Measurements from ENCODE around the gene PNPLA2. TPM values are rescaled to one million over a fixed set of nuclear protein-coding genes. Genes with fewer than 3 reads are reported as not detected.

Gene PNPLA2
- total and polyA plus RNA-seq, 2 donors (not counting 1 experiment from before 2014, with no cell fraction given): 16.2 to 33.9 TPM

DNA sequence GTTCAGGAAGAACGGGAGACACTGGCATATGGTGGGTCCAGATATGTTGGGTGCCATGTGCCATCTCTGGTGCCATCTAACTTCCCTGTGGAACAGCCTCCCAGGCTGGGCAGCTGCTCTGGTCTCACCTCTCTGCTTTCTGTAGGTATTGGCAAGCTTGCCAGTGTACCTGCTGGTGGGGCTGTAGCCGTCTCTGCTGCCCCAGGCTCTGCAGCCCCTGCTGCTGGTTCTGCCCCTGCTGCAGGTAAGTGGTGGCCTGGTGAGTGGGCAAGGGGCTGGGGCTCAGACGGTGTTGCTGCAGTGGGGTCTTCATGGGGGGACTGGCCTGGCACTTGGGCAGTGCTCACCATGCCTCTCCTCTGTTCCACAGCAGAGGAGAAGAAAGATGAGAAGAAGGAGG, 6.3 kb upstream of the PNPLA2 start:
- TF ChIP-seq, protein P1, sequence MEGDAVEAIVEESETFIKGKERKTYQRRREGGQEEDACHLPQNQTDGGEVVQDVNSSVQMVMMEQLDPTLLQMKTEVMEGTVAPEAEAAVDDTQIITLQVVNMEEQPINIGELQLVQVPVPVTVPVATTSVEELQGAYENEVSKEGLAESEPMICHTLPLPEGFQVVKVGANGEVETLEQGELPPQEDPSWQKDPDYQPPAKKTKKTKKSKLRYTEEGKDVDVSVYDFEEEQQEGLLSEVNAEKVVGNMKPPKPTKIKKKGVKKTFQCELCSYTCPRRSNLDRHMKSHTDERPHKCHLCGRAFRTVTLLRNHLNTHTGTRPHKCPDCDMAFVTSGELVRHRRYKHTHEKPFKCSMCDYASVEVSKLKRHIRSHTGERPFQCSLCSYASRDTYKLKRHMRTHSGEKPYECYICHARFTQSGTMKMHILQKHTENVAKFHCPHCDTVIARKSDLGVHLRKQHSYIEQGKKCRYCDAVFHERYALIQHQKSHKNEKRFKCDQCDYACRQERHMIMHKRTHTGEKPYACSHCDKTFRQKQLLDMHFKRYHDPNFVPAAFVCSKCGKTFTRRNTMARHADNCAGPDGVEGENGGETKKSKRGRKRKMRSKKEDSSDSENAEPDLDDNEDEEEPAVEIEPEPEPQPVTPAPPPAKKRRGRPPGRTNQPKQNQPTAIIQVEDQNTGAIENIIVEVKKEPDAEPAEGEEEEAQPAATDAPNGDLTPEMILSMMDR (conservative IDR thresholded peaks at IDR 0.05 in 1 of 2, IDR thresholded peaks at IDR 0.05 in 1 of 2; ENCODE audit: low read depth in 1 of 2, low read length in 2 of 2): no peak
- no peak for TF ChIP-seq EZH2 (IDR thresholded peaks at IDR 0.05; ENCODE audit: low read length, missing control alignments)
- Histone ChIP-seq H3K4me2 (ENCODE audit: extremely low read depth, insufficient read depth, low read length) (no peak overlapping the region), H3K9ac (ENCODE audit: insufficient read depth, low read length) (no peak overlapping the region), H3K27ac (ENCODE audit: insufficient read depth, low read length) (no peak overlapping the region), H4K20me1 (ENCODE audit: control insufficient read depth, extremely low read depth, insufficient read depth, low read length) (no peaks in the 10 kb centered on the region), H3K36me3 (ENCODE audit: control insufficient read depth, insufficient read depth, low read length) (peaks cover 24% of the 10 kb centered on the region), H3K4me1 (ENCODE audit: control insufficient read depth, extremely low read depth, insufficient read depth, low read length) (peaks cover 11% of the 10 kb centered on the region), H2AFZ (ENCODE audit: low read length) (no peak overlapping the region), H3K9me3 (ENCODE audit: control insufficient read depth, insufficient read depth, low read depth, low read length) (no peaks in the 10 kb centered on the region), H3K27me3 (ENCODE audit: control insufficient read depth, insufficient read depth, low read length) (no peaks in the 10 kb centered on the region), H3K4me3 (replicated peaks in 1 of 4; ENCODE audit: control extremely low read depth in 1 of 4, insufficient read depth in 1 of 4, low read depth in 3 of 4, low read length in 4 of 4) (no peak overlapping the region), H3K79me2 (ENCODE audit: control insufficient read depth, insufficient read depth, low read length) (peaks cover 38% of the 10 kb centered on the region)
- DNase-seq (ENCODE audit: low read depth in 2 of 2): no peak

DNA sequence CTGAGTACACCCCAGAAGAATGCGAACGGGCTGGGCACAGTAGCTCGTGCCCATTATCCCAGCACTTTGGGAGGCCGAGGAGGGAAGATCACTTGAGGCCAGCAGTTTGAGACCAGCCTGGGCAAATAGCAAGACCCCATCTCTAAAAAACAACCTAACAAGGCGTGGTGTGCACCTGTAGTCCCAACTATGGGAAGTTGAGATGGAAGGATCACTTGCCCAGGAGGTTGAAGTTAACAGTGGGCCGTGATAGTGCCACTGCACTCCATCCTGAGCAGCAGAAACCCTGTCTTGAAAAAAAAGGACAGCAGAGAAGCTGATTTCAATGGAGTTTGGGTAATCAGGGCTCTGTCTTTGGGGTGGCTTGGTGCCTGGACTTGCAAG, 5.7 kb upstream of the PNPLA2 start:
- peaks cover 11% of the 10 kb centered on the region for H3K4me1 ChIP-seq (ENCODE audit: control insufficient read depth, extremely low read depth, insufficient read depth, low read length)
- no peaks in the 10 kb centered on the region for H3K9me3 ChIP-seq (ENCODE audit: control insufficient read depth, insufficient read depth, low read depth, low read length)
- DNase-seq (ENCODE audit: low read depth in 2 of 2): no peak
- no peak overlapping the region for H3K9ac ChIP-seq (ENCODE audit: insufficient read depth, low read length)
- H3K4me2 ChIP-seq (ENCODE audit: extremely low read depth, insufficient read depth, low read length): no peak overlapping the region
- no peak for TF ChIP-seq EZH2 (IDR thresholded peaks at IDR 0.05; ENCODE audit: low read length, missing control alignments)
- TF ChIP-seq, protein P1 (conservative IDR thresholded peaks at IDR 0.05 in 1 of 2, IDR thresholded peaks at IDR 0.05 in 1 of 2; ENCODE audit: low read depth in 1 of 2, low read length in 2 of 2): no peak
- no peak overlapping the region for H3K4me3 ChIP-seq (replicated peaks in 1 of 4; ENCODE audit: control extremely low read depth in 1 of 4, insufficient read depth in 1 of 4, low read depth in 3 of 4, low read length in 4 of 4)
- H3K27me3 ChIP-seq (ENCODE audit: control insufficient read depth, insufficient read depth, low read length): no peaks in the 10 kb centered on the region
- no peak overlapping the region for H2AFZ ChIP-seq (ENCODE audit: low read length)
- no peaks in the 10 kb centered on the region for H4K20me1 ChIP-seq (ENCODE audit: control insufficient read depth, extremely low read depth, insufficient read depth, low read length)
- H3K79me2 ChIP-seq (ENCODE audit: control insufficient read depth, insufficient read depth, low read length): peaks cover 36% of the 10 kb centered on the region
- H3K27ac ChIP-seq (ENCODE audit: insufficient read depth, low read length): no peak overlapping the region
- peaks cover 24% of the 10 kb centered on the region for H3K36me3 ChIP-seq (ENCODE audit: control insufficient read depth, insufficient read depth, low read length)

DNA sequence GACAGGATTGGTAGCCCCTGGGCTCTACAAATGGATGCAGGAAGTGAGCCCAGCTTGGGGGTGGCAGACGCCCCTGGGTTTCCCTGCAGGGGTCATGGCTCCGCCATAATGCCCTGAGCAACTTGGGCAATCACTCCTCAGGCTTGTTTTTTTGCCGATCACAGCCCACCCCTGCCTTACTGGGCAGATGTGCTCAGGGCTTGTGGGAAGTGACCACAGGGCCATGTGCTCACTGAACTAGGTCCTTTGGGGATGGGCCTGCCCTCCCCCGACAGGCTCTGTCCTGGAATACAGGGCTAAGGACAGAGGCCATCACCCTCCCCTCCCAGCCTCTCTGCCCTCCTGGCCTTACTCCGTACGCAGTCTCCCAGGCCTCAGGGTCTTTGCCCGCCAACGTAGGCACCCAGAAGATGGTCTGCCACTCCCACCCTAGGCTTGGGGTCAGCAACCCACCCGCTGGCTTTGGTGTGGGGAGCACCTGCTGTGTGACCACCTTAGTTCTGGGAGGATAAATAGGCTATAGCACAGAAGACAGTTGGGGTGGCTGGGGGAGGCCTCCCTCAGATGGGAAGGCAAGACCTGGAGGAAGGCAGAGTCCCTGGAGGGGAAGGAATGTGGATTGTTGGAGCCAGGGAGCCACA, 5.1 kb upstream of the PNPLA2 start:
- no peaks in the 10 kb centered on the region for H3K27me3 ChIP-seq (ENCODE audit: control insufficient read depth, insufficient read depth, low read length)
- H3K9ac ChIP-seq (ENCODE audit: insufficient read depth, low read length): no peak overlapping the region
- peaks cover 12% of the 10 kb centered on the region for H3K4me1 ChIP-seq (ENCODE audit: control insufficient read depth, extremely low read depth, insufficient read depth, low read length)
- peaks cover 24% of the 10 kb centered on the region for H3K36me3 ChIP-seq (ENCODE audit: control insufficient read depth, insufficient read depth, low read length)
- no peak overlapping the region for H3K27ac ChIP-seq (ENCODE audit: insufficient read depth, low read length)
- no peak overlapping the region for H2AFZ ChIP-seq (ENCODE audit: low read length)
- H3K9me3 ChIP-seq (ENCODE audit: control insufficient read depth, insufficient read depth, low read depth, low read length): no peaks in the 10 kb centered on the region
- H3K79me2 ChIP-seq (ENCODE audit: control insufficient read depth, insufficient read depth, low read length): peaks cover 32% of the 10 kb centered on the region
- H3K4me3 ChIP-seq (replicated peaks in 1 of 4; ENCODE audit: control extremely low read depth in 1 of 4, insufficient read depth in 1 of 4, low read depth in 3 of 4, low read length in 4 of 4): no peak overlapping the region
- no peak for DNase-seq (ENCODE audit: low read depth in 2 of 2)
- H3K4me2 ChIP-seq (ENCODE audit: extremely low read depth, insufficient read depth, low read length): no peak overlapping the region
- TF ChIP-seq, protein P1 (conservative IDR thresholded peaks at IDR 0.05 in 1 of 2, IDR thresholded peaks at IDR 0.05 in 1 of 2; ENCODE audit: low read depth in 1 of 2, low read length in 2 of 2): no peak
- TF ChIP-seq EZH2 (IDR thresholded peaks at IDR 0.05; ENCODE audit: low read length, missing control alignments): no peak
- H4K20me1 ChIP-seq (ENCODE audit: control insufficient read depth, extremely low read depth, insufficient read depth, low read length): no peaks in the 10 kb centered on the region
